ENCODE data around the gene SHC2. TPM values are rescaled to one million over a fixed set of nuclear protein-coding genes. Genes with fewer than 3 reads are reported as not detected.

SHC2 gene
- polyA plus RNA-seq, 4 donors = 7.6 to 18.9 (median 12.3) TPM

GRCh38 chr19:495081-495401 lies 34.2 kb upstream of the SHC2 start:
- peak in 1 of 2 donors; percentile 1 for DNase-seq
- H3K4me3 ChIP-seq (ENCODE audit: low read depth in 1 of 3, low read length in 3 of 3) = no peak overlapping the region
- no peak for FAIRE-seq
- no peaks in the 10 kb centered on the region for H3K9me3 ChIP-seq (ENCODE audit: control insufficient read depth in 2 of 2, insufficient read depth in 1 of 2, low read depth in 1 of 2, low read length in 1 of 2)
- H3K36me3 ChIP-seq (ENCODE audit: control insufficient read depth in 3 of 3, insufficient read depth in 2 of 3, low read depth in 1 of 3, low read length in 3 of 3) = no peaks in the 10 kb centered on the region
- WGBS, 3 donors = 29 to 50% (median 49%) methylated on average over 10 of the region's 10 CpGs
- H3K4me1 ChIP-seq (ENCODE audit: control insufficient read depth in 3 of 3, insufficient read depth in 2 of 3, low read depth in 1 of 3, low read length in 2 of 3) = peaks cover 0 to 5% (median 0%) of the 10 kb centered on the region in 3 donors
- no peak overlapping the region for H3K27ac ChIP-seq (ENCODE audit: low read depth in 1 of 3, low read length in 2 of 3)
- peaks cover 4 to 34% (median 10%) of the 10 kb centered on the region in 3 donors for H3K27me3 ChIP-seq (ENCODE audit: control insufficient read depth in 3 of 3, insufficient read depth in 3 of 3, low read length in 3 of 3)

- peak in 1 of 2 donors; percentile 40 for DNase-seq
- 35 to 36% (median 36%) methylated on average over 13 to 22 of the region's 22 CpGs for WGBS, 3 donors
Measured at GRCh38 chr19:494171-495080, 33.6 kb upstream of the SHC2 start.

GRCh38 chr19:493391-494170 lies 32.7 kb upstream of the SHC2 start:
- Histone ChIP-seq H3K9me3 (ENCODE audit: control insufficient read depth in 2 of 2, insufficient read depth in 1 of 2, low read depth in 1 of 2, low read length in 1 of 2) (no peaks in the 10 kb centered on the region), H3K27ac (ENCODE audit: low read depth in 1 of 3, low read length in 2 of 3) (no peak overlapping the region), H3K27me3 (ENCODE audit: control insufficient read depth in 3 of 3, insufficient read depth in 3 of 3, low read length in 3 of 3) (peaks cover 4 to 21% (median 10%) of the 10 kb centered on the region in 3 donors), H3K36me3 (ENCODE audit: control insufficient read depth in 3 of 3, insufficient read depth in 2 of 3, low read depth in 1 of 3, low read length in 3 of 3) (no peaks in the 10 kb centered on the region), H3K4me3 (ENCODE audit: low read depth in 1 of 3, low read length in 3 of 3) (no peak overlapping the region), H3K4me1 (ENCODE audit: control insufficient read depth in 3 of 3, insufficient read depth in 2 of 3, low read depth in 1 of 3, low read length in 2 of 3) (peaks cover 0 to 5% (median 0%) of the 10 kb centered on the region in 3 donors)
- WGBS, 3 donors = 60 to 68% (median 63%) methylated on average over 16 to 23 of the region's 23 CpGs
- FAIRE-seq = no peak
- no peak for DNase-seq

More at GRCh38 chr19:494171-495080, 33.6 kb upstream of the SHC2 start:
- H3K36me3 ChIP-seq (ENCODE audit: control insufficient read depth in 3 of 3, insufficient read depth in 2 of 3, low read depth in 1 of 3, low read length in 3 of 3) = no peaks in the 10 kb centered on the region
- H3K9me3 ChIP-seq (ENCODE audit: control insufficient read depth in 2 of 2, insufficient read depth in 1 of 2, low read depth in 1 of 2, low read length in 1 of 2) = no peaks in the 10 kb centered on the region
- H3K4me3 ChIP-seq (ENCODE audit: low read depth in 1 of 3, low read length in 3 of 3) = no peak overlapping the region
- no peak for FAIRE-seq
- peaks cover 4 to 29% (median 10%) of the 10 kb centered on the region in 3 donors for H3K27me3 ChIP-seq (ENCODE audit: control insufficient read depth in 3 of 3, insufficient read depth in 3 of 3, low read length in 3 of 3)
- H3K27ac ChIP-seq (ENCODE audit: low read depth in 1 of 3, low read length in 2 of 3) = no peak overlapping the region
- H3K4me1 ChIP-seq (ENCODE audit: control insufficient read depth in 3 of 3, insufficient read depth in 2 of 3, low read depth in 1 of 3, low read length in 2 of 3) = peaks cover 0 to 5% (median 0%) of the 10 kb centered on the region in 3 donors

- Histone ChIP-seq H3K27ac (ENCODE audit: low read depth in 1 of 3, low read length in 2 of 3) (no peak overlapping the region), H3K27me3 (ENCODE audit: control insufficient read depth in 3 of 3, insufficient read depth in 3 of 3, low read length in 3 of 3) (peaks cover 0 to 10% (median 3%) of the 10 kb centered on the region in 3 donors), H3K9me3 (ENCODE audit: control insufficient read depth in 2 of 2, insufficient read depth in 1 of 2, low read depth in 1 of 2, low read length in 1 of 2) (no peaks in the 10 kb centered on the region), H3K4me3 (ENCODE audit: low read depth in 1 of 3, low read length in 3 of 3) (no peak overlapping the region), H3K36me3 (ENCODE audit: control insufficient read depth in 3 of 3, insufficient read depth in 2 of 3, low read depth in 1 of 3, low read length in 3 of 3) (no peaks in the 10 kb centered on the region), H3K4me1 (ENCODE audit: control insufficient read depth in 3 of 3, insufficient read depth in 2 of 3, low read depth in 1 of 3, low read length in 2 of 3) (no peaks in the 10 kb centered on the region)
- no peak for FAIRE-seq
- DNase-seq = no peak
- 74 to 81% (median 80%) methylated on average over 7 to 19 of the region's 19 CpGs for WGBS, 3 donors
Measured at GRCh38 chr19:492091-492531, 31.3 kb upstream of the SHC2 start.

- no peak overlapping the region for H3K4me3 ChIP-seq (ENCODE audit: low read depth in 1 of 3, low read length in 3 of 3)
- H3K36me3 ChIP-seq (ENCODE audit: control insufficient read depth in 3 of 3, insufficient read depth in 2 of 3, low read depth in 1 of 3, low read length in 3 of 3) = no peaks in the 10 kb centered on the region
- no peak for DNase-seq
- peak overlapping the region in 1 of 3 donors; percentile 50 for H3K27ac ChIP-seq (ENCODE audit: low read depth in 1 of 3, low read length in 2 of 3)
- H3K27me3 ChIP-seq (ENCODE audit: control insufficient read depth in 3 of 3, insufficient read depth in 3 of 3, low read length in 3 of 3) = peaks cover 0 to 9% (median 2%) of the 10 kb centered on the region in 3 donors
- no peaks in the 10 kb centered on the region for H3K9me3 ChIP-seq (ENCODE audit: control insufficient read depth in 2 of 2, insufficient read depth in 1 of 2, low read depth in 1 of 2, low read length in 1 of 2)
- 69 to 78% (median 75%) methylated on average over 27 to 32 of the region's 32 CpGs for WGBS, 3 donors
- H3K4me1 ChIP-seq (ENCODE audit: control insufficient read depth in 3 of 3, insufficient read depth in 2 of 3, low read depth in 1 of 3, low read length in 2 of 3) = no peaks in the 10 kb centered on the region
- no peak for FAIRE-seq
Measured at GRCh38 chr19:491146-491741, 30.4 kb upstream of the SHC2 start.

- Histone ChIP-seq H3K27me3 (ENCODE audit: control insufficient read depth in 3 of 3, insufficient read depth in 3 of 3, low read length in 3 of 3) (peaks cover 0 to 16% (median 4%) of the 10 kb centered on the region in 3 donors), H3K27ac (ENCODE audit: low read depth in 1 of 3, low read length in 2 of 3) (peak overlapping the region in 2 of 3 donors; percentile 1 to 70), H3K4me1 (ENCODE audit: control insufficient read depth in 3 of 3, insufficient read depth in 2 of 3, low read depth in 1 of 3, low read length in 2 of 3) (peaks cover 0 to 9% (median 0%) of the 10 kb centered on the region in 3 donors), H3K9me3 (ENCODE audit: control insufficient read depth in 2 of 2, insufficient read depth in 1 of 2, low read depth in 1 of 2, low read length in 1 of 2) (no peaks in the 10 kb centered on the region), H3K36me3 (ENCODE audit: control insufficient read depth in 3 of 3, insufficient read depth in 2 of 3, low read depth in 1 of 3, low read length in 3 of 3) (no peaks in the 10 kb centered on the region), H3K4me3 (ENCODE audit: low read depth in 1 of 3, low read length in 3 of 3) (peak overlapping the region; percentile 41 to 83 (median 49))
- no peak for FAIRE-seq
- WGBS, 3 donors = 17 to 34% (median 22%) methylated on average over 54 to 61 of the region's 61 CpGs
- peak in 1 of 2 donors; percentile 51 for DNase-seq
Measured at GRCh38 chr19:489418-490196, 28.8 kb upstream of the SHC2 start.

GRCh38 chr19:488505-489417 lies 27.9 kb upstream of the SHC2 start:
- Histone ChIP-seq H3K4me1 (ENCODE audit: control insufficient read depth in 3 of 3, insufficient read depth in 2 of 3, low read depth in 1 of 3, low read length in 2 of 3) (peaks cover 0 to 9% (median 0%) of the 10 kb centered on the region in 3 donors), H3K27ac (ENCODE audit: low read depth in 1 of 3, low read length in 2 of 3) (peak overlapping the region; percentile 73 to 94 (median 73)), H3K9me3 (ENCODE audit: control insufficient read depth in 2 of 2, insufficient read depth in 1 of 2, low read depth in 1 of 2, low read length in 1 of 2) (no peaks in the 10 kb centered on the region), H3K4me3 (ENCODE audit: low read depth in 1 of 3, low read length in 3 of 3) (peak overlapping the region; percentile 54 to 83 (median 73)), H3K27me3 (ENCODE audit: control insufficient read depth in 3 of 3, insufficient read depth in 3 of 3, low read length in 3 of 3) (peaks cover 0 to 19% (median 7%) of the 10 kb centered on the region in 3 donors), H3K36me3 (ENCODE audit: control insufficient read depth in 3 of 3, insufficient read depth in 2 of 3, low read depth in 1 of 3, low read length in 3 of 3) (no peaks in the 10 kb centered on the region)
- FAIRE-seq (no peak), DNase-seq (peak; percentile 94 to 98)
- 1% methylated on average over 64 to 114 of the region's 114 CpGs for WGBS, 3 donors
